GM18951 (cell line): ENCODE data around the gene S100Z.
"Not testable (repeated sequence)": the region's sequence is repeated elsewhere in the genome, so short reads cannot be mapped to it uniquely, and the experiment has no call there.

Source experiments
- POLR2A ChIP-seq: IDR thresholded peaks from 4 replicates; pipeline ENCODE4 v1.6.1; 2011; ENCODE audit warnings: mild to moderate bottlenecking; ENCODE audit not compliant: insufficient read length, insufficient read depth; ENCODE audit errors: extremely low read depth
- in situ Hi-C: fragments of 300-500 bp; cut with MboI; formaldehyde crosslinking; loops from one replicate; pipeline ENCODE4 v1.12.0; 2022; ENCODE audit warnings: low sequenced_read_pairs, mixed read lengths, inconsistent platforms; ENCODE audit not compliant: unreplicated experiment

S100Z gene

GRCh38 chr5:76941000-76941399, 91.2 kb downstream of the S100Z start:
- in situ Hi-C loops = no loop called here
- no peak for TF ChIP-seq POLR2A

GRCh38 chr5:76941442-76941841, 91.6 kb downstream of the S100Z start:
- TF ChIP-seq POLR2A = no peak
- in situ Hi-C loops = no loop called here

GRCh38 chr5:76942581-76942980, 92.8 kb downstream of the S100Z start:
- in situ Hi-C loops = no loop called here
- TF ChIP-seq POLR2A = no peak

GRCh38 chr5:76943006-76943405, 93.2 kb downstream of the S100Z start:
- in situ Hi-C loops = no loop called here
- TF ChIP-seq POLR2A = no peak

- in situ Hi-C loops = no loop called here
- TF ChIP-seq POLR2A = no peak
Measured at GRCh38 chr5:76944638-76945037, 94.8 kb downstream of the S100Z start.

GRCh38 chr5:76945238-76945637, 95.4 kb downstream of the S100Z start:
- in situ Hi-C loops = not testable (repeated sequence)

GRCh38 chr5:76946090-76946489, 96.3 kb downstream of the S100Z start:
- no peak for TF ChIP-seq POLR2A
- in situ Hi-C loops = no loop called here

GRCh38 chr5:76947082-76947503, 97.3 kb downstream of the S100Z start:
- in situ Hi-C loops = no loop called here
- no peak for TF ChIP-seq POLR2A

GRCh38 chr5:76952795-76953536, 103.2 kb downstream of the S100Z start, which contains the start of gene CRHBP:
Gene CRHBP (plus strand): TSS chr5:76953045. CDS start chr5:76953135, 90 bp downstream.
- no peak for TF ChIP-seq POLR2A
- in situ Hi-C loops = no loop called here

- TF ChIP-seq POLR2A = no peak
- in situ Hi-C loops = no loop called here
Measured at GRCh38 chr5:76953551-76954382, 104.0 kb downstream of the S100Z start.

GRCh38 chr5:76954383-76954763, 104.6 kb downstream of the S100Z start:
- in situ Hi-C loops = no loop called here
- TF ChIP-seq POLR2A = no peak

GRCh38 chr5:76956033-76956432, 106.2 kb downstream of the S100Z start:
- no peak for TF ChIP-seq POLR2A
- in situ Hi-C loops = no loop called here

GRCh38 chr5:76958991-76959767, 109.4 kb downstream of the S100Z start:
- TF ChIP-seq POLR2A = no peak
- in situ Hi-C loops = no loop called here
